ENCODE results near the gene HES4. TPM values are rescaled to one million over a fixed set of nuclear protein-coding genes. Genes with fewer than 3 reads are reported as not detected.
"Not testable (repeated sequence)": the region's sequence is repeated elsewhere in the genome, so short reads cannot be mapped to it uniquely, and the experiment has no call there.

HES4 gene
- total RNA-seq, 1 donor = 3.6 TPM

- no peaks in the 10 kb centered on the region for H3K27me3 ChIP-seq (ENCODE audit: insufficient read depth, low read length)
- no peaks in the 10 kb centered on the region for H3K9me3 ChIP-seq (ENCODE audit: low read depth, low read length)
- H3K4me3 ChIP-seq (ENCODE audit: low read length) = no peak overlapping the region
Measured at GRCh38 chr1:983798-984475, 16.0 kb downstream of the HES4 start.

GRCh38 chr1:982765-983436 is 17.0 kb downstream of the HES4 start:
- Histone ChIP-seq H3K9me3 (ENCODE audit: low read depth, low read length) (no peaks in the 10 kb centered on the region), H3K4me1 (ENCODE audit: insufficient read depth, low read length) (no peaks in the 10 kb centered on the region), H3K27me3 (ENCODE audit: insufficient read depth, low read length) (no peaks in the 10 kb centered on the region), H3K4me3 (ENCODE audit: low read length) (no peak overlapping the region)

More at GRCh38 chr1:983798-984475, 16.0 kb downstream of the HES4 start:
- no peaks in the 10 kb centered on the region for H3K4me1 ChIP-seq (ENCODE audit: insufficient read depth, low read length)

GRCh38 chr1:981955-982558 is 17.8 kb downstream of the HES4 start, which contains the start of gene PERM1:
Gene PERM1, minus strand, starts transcription at chr1:982093. Its CDS starts 1,064 bp downstream, at chr1:981029.
- Histone ChIP-seq H3K4me1 (ENCODE audit: insufficient read depth, low read length) (no peaks in the 10 kb centered on the region), H3K27me3 (ENCODE audit: insufficient read depth, low read length) (no peaks in the 10 kb centered on the region), H3K9me3 (ENCODE audit: low read depth, low read length) (no peaks in the 10 kb centered on the region), H3K4me3 (ENCODE audit: low read length) (no peak within 1 kb of the TSS)

- Histone ChIP-seq H3K4me3 (ENCODE audit: low read length) (no peak overlapping the region), H3K4me1 (ENCODE audit: insufficient read depth, low read length) (no peaks in the 10 kb centered on the region), H3K27me3 (ENCODE audit: insufficient read depth, low read length) (no peaks in the 10 kb centered on the region)
Measured at GRCh38 chr1:981491-981954, 18.4 kb downstream of the HES4 start.

GRCh38 chr1:980602-981395 is 19.1 kb downstream of the HES4 start:
- Histone ChIP-seq H3K4me3 (ENCODE audit: low read length) (no peak overlapping the region), H3K4me1 (ENCODE audit: insufficient read depth, low read length) (peaks cover 6% of the 10 kb centered on the region), H3K27me3 (ENCODE audit: insufficient read depth, low read length) (no peaks in the 10 kb centered on the region), H3K9me3 (ENCODE audit: low read depth, low read length) (no peaks in the 10 kb centered on the region)

More at GRCh38 chr1:981491-981954, 18.4 kb downstream of the HES4 start:
- H3K9me3 ChIP-seq (ENCODE audit: low read depth, low read length) = no peaks in the 10 kb centered on the region

GRCh38 chr1:980137-980571 is 19.7 kb downstream of the HES4 start:
- Histone ChIP-seq H3K27me3 (ENCODE audit: insufficient read depth, low read length) (no peaks in the 10 kb centered on the region), H3K4me1 (ENCODE audit: insufficient read depth, low read length) (peaks cover 7% of the 10 kb centered on the region), H3K4me3 (ENCODE audit: low read length) (no peak overlapping the region), H3K9me3 (ENCODE audit: low read depth, low read length) (no peaks in the 10 kb centered on the region)

GRCh38 chr1:979744-980072 is 20.2 kb downstream of the HES4 start:
- Histone ChIP-seq H3K4me3 (ENCODE audit: low read length) (no peak overlapping the region), H3K27me3 (ENCODE audit: insufficient read depth, low read length) (no peaks in the 10 kb centered on the region), H3K4me1 (ENCODE audit: insufficient read depth, low read length) (peaks cover 7% of the 10 kb centered on the region), H3K9me3 (ENCODE audit: low read depth, low read length) (no peaks in the 10 kb centered on the region)

GRCh38 chr1:978835-979743 is 20.8 kb downstream of the HES4 start:
- no peak overlapping the region for H3K4me3 ChIP-seq (ENCODE audit: low read length)
- H3K27me3 ChIP-seq (ENCODE audit: insufficient read depth, low read length) = no peaks in the 10 kb centered on the region
- H3K4me1 ChIP-seq (ENCODE audit: insufficient read depth, low read length) = peaks cover 7% of the 10 kb centered on the region
- no peaks in the 10 kb centered on the region for H3K9me3 ChIP-seq (ENCODE audit: low read depth, low read length)

GRCh38 chr1:978069-978834 is 21.6 kb downstream of the HES4 start:
- no peaks in the 10 kb centered on the region for H3K27me3 ChIP-seq (ENCODE audit: insufficient read depth, low read length)
- no peaks in the 10 kb centered on the region for H3K9me3 ChIP-seq (ENCODE audit: low read depth, low read length)

GRCh38 chr1:976791-977190 is 23.1 kb downstream of the HES4 start:
- H3K27me3 ChIP-seq (ENCODE audit: insufficient read depth, low read length); H3K4me3 ChIP-seq (ENCODE audit: low read length); H3K9me3 ChIP-seq (ENCODE audit: low read depth, low read length); H3K4me1 ChIP-seq (ENCODE audit: insufficient read depth, low read length): not testable (repeated sequence)

More at GRCh38 chr1:978069-978834, 21.6 kb downstream of the HES4 start:
- Histone ChIP-seq H3K4me3 (ENCODE audit: low read length) (no peak overlapping the region), H3K4me1 (ENCODE audit: insufficient read depth, low read length) (peaks cover 7% of the 10 kb centered on the region)

- Histone ChIP-seq H3K9me3 (ENCODE audit: low read depth, low read length) (no peaks in the 10 kb centered on the region), H3K4me1 (ENCODE audit: insufficient read depth, low read length) (peaks cover 7% of the 10 kb centered on the region), H3K27me3 (ENCODE audit: insufficient read depth, low read length) (peaks cover 3% of the 10 kb centered on the region), H3K4me3 (ENCODE audit: low read length) (no peak overlapping the region)
Measured at GRCh38 chr1:975896-976683, 23.8 kb downstream of the HES4 start.

GRCh38 chr1:975365-975764 is 24.5 kb downstream of the HES4 start:
- Histone ChIP-seq H3K4me3 (ENCODE audit: low read length) (no peak overlapping the region), H3K9me3 (ENCODE audit: low read depth, low read length) (no peaks in the 10 kb centered on the region), H3K4me1 (ENCODE audit: insufficient read depth, low read length) (peaks cover 7% of the 10 kb centered on the region), H3K27me3 (ENCODE audit: insufficient read depth, low read length) (peaks cover 3% of the 10 kb centered on the region)

Data from mononuclear cell (primary cell).